GM10266 (cell line): ENCODE results near the gene DKKL1.
A peak's percentile ranks its signal among the peaks of the same experiment; 100 is the strongest.
"Not testable (repeated sequence)": the region's sequence is repeated elsewhere in the genome, so short reads cannot be mapped to it uniquely, and the experiment has no call there.

Experiments used
- DNase-seq: peaks from one replicate; pipeline ENCODE4 v3.0.0; 2012; ENCODE audit errors: extremely low spot score
- TF ChIP-seq, protein P1 (sequence below): IDR thresholded peaks from 2 replicates; pipeline ENCODE4 v1.5.1; 2012; ENCODE audit warnings: mild to moderate bottlenecking, low read depth; ENCODE audit not compliant: control insufficient read depth, insufficient read depth; ENCODE audit errors: missing control alignments

The DKKL1 gene

DNA sequence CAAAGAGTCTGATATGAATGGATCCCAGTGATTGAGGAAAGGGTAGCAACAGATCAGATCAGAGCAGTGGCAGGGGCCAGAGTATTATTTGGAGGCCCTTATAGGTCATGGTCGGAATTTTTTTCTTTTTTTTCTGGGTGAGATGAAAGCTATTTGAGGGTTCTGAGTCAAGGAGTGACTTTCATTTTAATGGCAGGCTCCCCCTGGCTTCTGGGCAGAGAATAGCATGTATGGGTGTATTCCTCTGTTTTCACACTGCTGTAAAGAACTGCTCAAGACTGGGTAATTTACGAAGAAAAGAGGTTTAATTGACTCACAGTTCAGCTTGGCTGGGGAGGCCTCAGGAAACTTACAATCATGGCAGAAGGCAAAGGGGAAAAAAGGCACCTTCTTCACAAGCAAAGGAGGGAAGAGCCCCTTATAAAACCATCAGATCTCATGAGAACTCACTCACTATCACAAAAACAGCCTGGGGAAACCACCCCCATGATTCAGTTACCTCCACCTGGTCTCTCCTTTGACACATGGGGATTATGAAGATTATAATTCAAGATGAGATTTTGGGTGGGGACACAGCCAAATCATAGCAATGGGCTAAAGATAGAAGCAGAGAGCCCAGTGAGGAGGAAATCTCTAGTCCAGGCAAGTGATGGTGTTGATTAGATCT lies 35.7 kb upstream of the DKKL1 start:
- peak; percentile 70 for DNase-seq
- TF ChIP-seq, protein P1, sequence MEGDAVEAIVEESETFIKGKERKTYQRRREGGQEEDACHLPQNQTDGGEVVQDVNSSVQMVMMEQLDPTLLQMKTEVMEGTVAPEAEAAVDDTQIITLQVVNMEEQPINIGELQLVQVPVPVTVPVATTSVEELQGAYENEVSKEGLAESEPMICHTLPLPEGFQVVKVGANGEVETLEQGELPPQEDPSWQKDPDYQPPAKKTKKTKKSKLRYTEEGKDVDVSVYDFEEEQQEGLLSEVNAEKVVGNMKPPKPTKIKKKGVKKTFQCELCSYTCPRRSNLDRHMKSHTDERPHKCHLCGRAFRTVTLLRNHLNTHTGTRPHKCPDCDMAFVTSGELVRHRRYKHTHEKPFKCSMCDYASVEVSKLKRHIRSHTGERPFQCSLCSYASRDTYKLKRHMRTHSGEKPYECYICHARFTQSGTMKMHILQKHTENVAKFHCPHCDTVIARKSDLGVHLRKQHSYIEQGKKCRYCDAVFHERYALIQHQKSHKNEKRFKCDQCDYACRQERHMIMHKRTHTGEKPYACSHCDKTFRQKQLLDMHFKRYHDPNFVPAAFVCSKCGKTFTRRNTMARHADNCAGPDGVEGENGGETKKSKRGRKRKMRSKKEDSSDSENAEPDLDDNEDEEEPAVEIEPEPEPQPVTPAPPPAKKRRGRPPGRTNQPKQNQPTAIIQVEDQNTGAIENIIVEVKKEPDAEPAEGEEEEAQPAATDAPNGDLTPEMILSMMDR = peak; percentile 58

DNA sequence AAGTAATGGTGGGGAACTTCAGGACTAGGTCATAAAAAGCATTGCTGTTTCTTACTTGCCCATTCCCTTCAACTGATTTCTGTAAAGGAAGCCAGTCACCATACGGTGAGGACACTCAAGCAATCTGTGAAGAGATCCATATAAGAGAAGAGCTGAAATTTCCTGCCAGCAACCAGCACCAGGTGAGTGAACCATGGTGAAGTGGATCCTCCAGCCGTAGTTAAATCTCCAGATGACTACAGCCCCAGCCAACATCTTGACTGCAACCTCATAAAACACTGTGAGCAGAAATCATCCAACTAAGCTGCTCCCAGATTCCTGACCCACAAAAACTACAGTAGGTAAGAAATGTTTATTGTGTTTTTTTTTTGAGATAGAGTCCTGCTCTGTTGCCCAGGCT lies 34.9 kb upstream of the DKKL1 start:
- no peak for DNase-seq
- TF ChIP-seq, protein P1 = no peak

DNA sequence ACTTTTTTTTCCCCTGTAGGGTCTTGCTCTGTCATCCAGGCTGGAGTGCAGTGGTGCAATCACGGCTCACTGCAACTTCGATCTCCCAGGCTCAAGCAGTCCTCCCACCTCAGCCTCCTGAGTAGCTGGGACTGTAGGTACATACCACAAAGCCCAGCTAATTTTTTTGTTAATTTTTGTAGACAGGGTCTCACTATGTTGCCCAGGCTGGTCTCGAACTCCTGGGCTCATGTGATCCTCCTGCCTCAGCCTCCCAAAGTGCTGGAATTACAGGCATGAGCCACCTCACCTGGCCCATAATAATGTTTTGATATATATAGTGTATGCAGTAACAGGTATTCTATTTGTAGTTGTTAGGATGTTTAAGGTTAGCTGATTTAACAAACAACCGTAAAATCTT lies 32.5 kb upstream of the DKKL1 start:
- not testable (repeated sequence) for DNase-seq

DNA sequence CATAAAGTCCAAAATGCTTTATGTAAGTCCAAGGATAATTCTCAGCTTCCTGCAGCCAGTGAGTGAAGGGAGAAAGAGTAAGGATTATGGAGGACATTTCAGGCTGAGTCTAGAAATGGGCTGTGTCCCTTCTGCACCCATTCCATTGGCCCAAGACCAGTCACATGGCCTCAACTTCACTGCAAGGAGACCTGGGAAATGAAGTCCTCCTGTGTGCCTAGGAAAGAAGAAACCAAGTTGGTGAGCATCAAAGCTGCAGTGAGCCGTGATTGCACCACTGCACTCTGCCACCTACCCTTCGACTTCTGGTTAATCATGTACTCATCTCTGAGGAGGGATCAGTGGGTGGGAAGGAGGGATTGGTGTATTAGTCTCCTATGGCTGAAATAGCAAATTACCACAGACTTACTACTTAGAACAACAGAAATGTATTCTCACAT lies 32.0 kb upstream of the DKKL1 start:
- DNase-seq = peak; percentile 76
- TF ChIP-seq, protein P1 = no peak

DNA sequence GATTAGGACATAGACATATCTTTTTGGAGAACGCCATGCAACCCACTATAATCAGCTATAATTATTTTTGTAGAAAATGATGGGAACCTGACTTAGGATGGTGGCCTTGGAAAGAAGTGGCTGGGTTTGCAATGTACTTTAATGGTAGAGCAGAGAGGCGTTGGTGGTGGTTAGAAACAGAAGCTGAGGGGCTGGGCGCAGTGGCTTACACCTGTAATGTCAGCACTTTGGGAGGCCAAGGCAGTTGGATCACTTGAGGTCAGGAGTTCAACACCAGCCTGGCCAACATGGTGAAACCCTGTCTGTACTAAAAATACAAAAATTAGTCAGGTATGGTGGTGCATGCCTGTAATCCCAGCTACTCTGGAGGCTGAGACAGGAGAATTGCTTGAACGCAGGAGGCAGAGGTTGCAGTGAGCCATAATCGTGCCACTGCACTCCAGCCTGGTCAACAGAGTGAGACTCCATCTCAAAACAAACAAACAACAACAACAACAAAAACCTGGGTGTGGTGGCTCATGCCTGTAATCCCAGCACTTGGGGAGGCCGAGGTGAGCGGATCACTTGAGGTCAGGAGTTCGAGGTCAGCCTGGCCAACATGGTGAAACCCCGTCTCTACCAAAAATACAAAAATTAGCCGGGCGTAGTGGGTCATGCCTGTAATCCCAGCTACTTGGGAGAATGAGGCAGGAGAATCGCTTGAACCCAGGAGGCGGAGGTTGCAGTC lies 30.8 kb upstream of the DKKL1 start:
- not testable (repeated sequence) for DNase-seq

DNA sequence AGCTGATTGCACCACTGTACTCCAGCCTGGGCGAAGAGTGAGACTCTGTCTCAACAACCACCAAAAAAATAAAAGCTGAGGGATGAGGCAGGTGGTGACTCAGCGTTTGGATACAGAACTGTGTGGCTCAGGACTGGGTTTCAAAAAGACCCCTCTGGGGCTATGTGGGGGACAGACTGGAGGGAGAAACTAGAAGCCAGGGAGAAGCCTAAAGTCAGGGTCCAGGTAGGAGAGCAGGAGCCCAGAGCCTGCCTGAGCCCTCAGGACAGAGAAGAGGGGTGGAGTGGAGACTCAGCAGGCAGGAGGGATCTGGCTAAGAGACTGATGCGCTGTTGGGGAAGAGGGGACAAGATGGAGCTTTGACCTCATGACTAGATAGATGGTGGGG lies 30.3 kb upstream of the DKKL1 start:
- TF ChIP-seq, protein P1 = no peak

DNA sequence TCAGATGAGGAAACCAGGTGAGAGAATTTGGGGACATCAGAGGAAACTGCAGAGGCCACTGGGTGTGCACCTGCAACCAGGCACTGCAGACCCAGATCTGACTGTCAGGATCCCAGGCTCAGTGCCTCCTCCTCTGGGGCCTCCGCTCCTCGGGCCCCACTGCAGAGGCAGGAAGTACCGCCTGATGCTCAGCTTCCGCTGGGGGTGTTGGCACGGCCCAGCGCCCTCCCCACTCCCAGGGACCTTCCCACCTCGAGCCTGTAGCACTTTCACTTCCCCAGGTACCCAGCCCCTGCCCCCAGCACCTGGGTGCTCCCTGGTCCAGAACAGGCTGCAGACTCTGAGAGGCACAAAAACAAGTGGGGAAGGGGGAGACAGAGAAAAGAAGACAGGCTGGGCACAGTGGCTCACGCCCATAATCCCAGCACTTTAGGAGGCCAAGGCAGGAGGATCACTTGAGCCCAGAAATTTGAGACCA lies 29.8 kb upstream of the DKKL1 start:
- DNase-seq = peak; percentile 66
- TF ChIP-seq, protein P1 = no peak

More for the DNA sequence above, 30.3 kb upstream of the DKKL1 start:
- no peak for DNase-seq

DNA sequence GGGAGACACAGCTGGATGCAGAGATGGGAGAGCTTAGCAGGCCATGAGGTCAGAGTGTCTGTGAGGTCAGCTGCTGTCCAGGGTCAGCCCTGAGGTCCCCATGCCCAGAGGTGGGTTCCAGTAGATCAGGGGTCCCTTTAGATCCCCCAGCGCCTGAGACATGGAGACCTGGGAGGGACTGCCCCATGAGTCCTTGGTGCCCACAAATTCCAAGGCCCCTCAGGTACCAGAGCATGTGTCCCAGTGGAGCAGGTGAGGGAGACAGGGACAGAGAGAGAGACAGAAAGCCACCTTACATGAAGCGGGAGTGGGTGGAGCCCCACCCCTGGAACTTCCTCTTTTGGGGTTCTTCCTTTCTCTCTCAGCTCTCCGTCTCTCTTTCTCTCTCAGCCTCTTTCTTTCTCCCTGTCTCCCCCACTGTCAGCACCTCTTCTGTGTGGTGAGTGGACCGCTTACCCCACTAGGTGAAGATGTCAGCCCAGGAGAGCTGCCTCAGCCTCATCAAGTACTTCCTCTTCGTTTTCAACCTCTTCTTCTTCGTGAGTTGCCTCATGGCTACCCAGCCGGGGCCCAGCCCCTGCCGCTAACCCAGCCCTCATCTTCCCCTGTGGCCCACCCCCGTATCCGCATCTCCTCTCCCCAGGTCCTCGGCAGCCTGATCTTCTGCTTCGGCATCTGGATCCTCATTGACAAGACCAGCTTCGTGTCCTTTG lies 28.4 kb upstream of the DKKL1 start, which contains the start of gene CD37:
TSS of gene CD37 (plus strand) at position 336 of the 713 bp plus-strand sequence. CDS start at position 471, 135 bp downstream.
- TF ChIP-seq, protein P1 = no peak
- peak; percentile 79 for DNase-seq
